ENCODE results near the gene GUK1.

- TF ChIP-seq POLR2A (IDR thresholded peaks at IDR 0.05; ENCODE audit: low read depth), result no peak
- no peak for TF ChIP-seq CTCF (IDR thresholded peaks at IDR 0.05)
- TF ChIP-seq POLR2AphosphoS5 (IDR thresholded peaks at IDR 0.05), result no peak
- no peak for TF ChIP-seq EP300 (IDR thresholded peaks at IDR 0.05)
Measured at GRCh38 chr1:228163007-228163753, 23.1 kb downstream of the GUK1 start.

All from esophagus muscularis mucosa (tissue), 4 donors.